Measurements from ENCODE around the gene KCNB1.

- TF ChIP-seq CTCF (conservative IDR thresholded peaks at IDR 0.05) (peak; percentile 41; the same call in 1 of the 2 replicates), ZFX (IDR thresholded peaks at IDR 0.05) (no peak)
Observed at GRCh38 chr20:49320460-49320859, 162.0 kb downstream of the KCNB1 start.
